ENCODE data around the gene ACCS. TPM values are rescaled to one million over a fixed set of nuclear protein-coding genes. Genes with fewer than 3 reads are reported as not detected.
A peak's percentile ranks its signal among the peaks of the same experiment; 100 is the strongest.

ACCS gene
- total RNA-seq, 1 donor from 2014 or later, result 7.9 TPM

- no peaks in the 10 kb centered on the region for H3K36me3 ChIP-seq (ENCODE audit: control insufficient read depth, insufficient read depth, low read length)
- H3K4me3 ChIP-seq (ENCODE audit: low read depth, low read length), result no peak overlapping the region
- FAIRE-seq (no peak), DNase-seq (ENCODE audit: low read depth) (no peak)
- no peaks in the 10 kb centered on the region for H3K27me3 ChIP-seq (ENCODE audit: control insufficient read depth, insufficient read depth, low read length)
- TF ChIP-seq CTCF (IDR thresholded peaks at IDR 0.05; ENCODE audit: insufficient read depth, low read length, severe bottlenecking), result no peak
Measured at GRCh38 chr11:44047298-44047697, 18.8 kb upstream of the ACCS start.

- H3K27me3 ChIP-seq (ENCODE audit: control insufficient read depth, insufficient read depth, low read length), result no peaks in the 10 kb centered on the region
- no peak for DNase-seq (ENCODE audit: low read depth)
Measured at GRCh38 chr11:44047931-44048431, 18.1 kb upstream of the ACCS start, which contains the start of gene ACCSL. Gene ACCSL (plus strand): TSS chr11:44047981. CDS start chr11:44048037, 56 bp downstream.

GRCh38 chr11:44049832-44050231 lies 16.2 kb upstream of the ACCS start:
- H3K4me3 ChIP-seq (ENCODE audit: low read depth, low read length), result no peak overlapping the region
- DNase-seq (ENCODE audit: low read depth), result no peak
- no peak for TF ChIP-seq CTCF (IDR thresholded peaks at IDR 0.05; ENCODE audit: insufficient read depth, low read length, severe bottlenecking)
- H3K36me3 ChIP-seq (ENCODE audit: control insufficient read depth, insufficient read depth, low read length), result no peaks in the 10 kb centered on the region
- FAIRE-seq, result no peak
- no peaks in the 10 kb centered on the region for H3K27me3 ChIP-seq (ENCODE audit: control insufficient read depth, insufficient read depth, low read length)

More at GRCh38 chr11:44047931-44048431, 18.1 kb upstream of the ACCS start, which contains the start of gene ACCSL:
- TF ChIP-seq CTCF (IDR thresholded peaks at IDR 0.05; ENCODE audit: insufficient read depth, low read length, severe bottlenecking), result no peak
- no peaks in the 10 kb centered on the region for H3K36me3 ChIP-seq (ENCODE audit: control insufficient read depth, insufficient read depth, low read length)
- no peak within 1 kb of the TSS for H3K4me3 ChIP-seq (ENCODE audit: low read depth, low read length)
- no peak for FAIRE-seq

- DNase-seq (ENCODE audit: low read depth), result no peak
- no peaks in the 10 kb centered on the region for H3K27me3 ChIP-seq (ENCODE audit: control insufficient read depth, insufficient read depth, low read length)
- H3K4me3 ChIP-seq (ENCODE audit: low read depth, low read length), result no peak overlapping the region
- FAIRE-seq, result no peak
- TF ChIP-seq CTCF (IDR thresholded peaks at IDR 0.05; ENCODE audit: insufficient read depth, low read length, severe bottlenecking), result no peak
- no peaks in the 10 kb centered on the region for H3K36me3 ChIP-seq (ENCODE audit: control insufficient read depth, insufficient read depth, low read length)
Measured at GRCh38 chr11:44051171-44051570, 14.9 kb upstream of the ACCS start.

- FAIRE-seq, result no peak
- Histone ChIP-seq H3K27me3 (ENCODE audit: control insufficient read depth, insufficient read depth, low read length) (no peaks in the 10 kb centered on the region), H3K36me3 (ENCODE audit: control insufficient read depth, insufficient read depth, low read length) (no peaks in the 10 kb centered on the region), H3K4me3 (ENCODE audit: low read depth, low read length) (no peak overlapping the region)
- no peak for TF ChIP-seq CTCF (IDR thresholded peaks at IDR 0.05; ENCODE audit: insufficient read depth, low read length, severe bottlenecking)
- no peak for DNase-seq (ENCODE audit: low read depth)
Measured at GRCh38 chr11:44057340-44057739, 8.7 kb upstream of the ACCS start.

GRCh38 chr11:44058275-44058674 lies 7.8 kb upstream of the ACCS start:
- TF ChIP-seq CTCF (IDR thresholded peaks at IDR 0.05; ENCODE audit: insufficient read depth, low read length, severe bottlenecking), result no peak
- Histone ChIP-seq H3K4me3 (ENCODE audit: low read depth, low read length) (no peak overlapping the region), H3K36me3 (ENCODE audit: control insufficient read depth, insufficient read depth, low read length) (no peaks in the 10 kb centered on the region), H3K27me3 (ENCODE audit: control insufficient read depth, insufficient read depth, low read length) (no peaks in the 10 kb centered on the region)
- peak; percentile 28 for FAIRE-seq
- no peak for DNase-seq (ENCODE audit: low read depth)

Measured in bronchial epithelial cell (primary cell).